ENCODE results near the gene GLT1D1.

The GLT1D1 gene

DNA sequence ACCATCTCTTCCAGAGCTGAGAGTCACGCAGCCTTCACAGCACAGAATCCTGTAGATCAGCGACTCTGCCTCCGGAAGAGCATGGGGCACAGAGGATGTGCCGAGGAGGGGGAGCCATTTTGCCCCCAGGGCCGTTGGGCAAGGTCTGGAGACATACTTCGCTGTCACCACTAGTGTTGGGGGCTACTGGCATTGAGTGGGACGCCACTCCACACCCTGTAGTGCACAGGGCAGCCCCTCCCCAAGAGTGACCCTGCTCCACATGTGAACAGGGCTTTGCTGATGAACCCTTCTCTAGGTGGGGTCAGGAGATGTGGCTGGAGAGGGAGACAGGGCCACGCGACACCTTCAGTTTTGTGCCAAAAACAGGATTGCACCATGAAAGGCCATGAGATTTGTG lies 6.0 kb downstream of the GLT1D1 start:
- TF ChIP-seq CTCF (IDR thresholded peaks at IDR 0.05; ENCODE audit: control insufficient read depth, extremely low read depth, insufficient read depth): no peak
- no peak for DNase-seq (ENCODE audit: low read depth)
- H3K4me3 ChIP-seq (ENCODE audit: low read depth, low read length): no peak overlapping the region

DNA sequence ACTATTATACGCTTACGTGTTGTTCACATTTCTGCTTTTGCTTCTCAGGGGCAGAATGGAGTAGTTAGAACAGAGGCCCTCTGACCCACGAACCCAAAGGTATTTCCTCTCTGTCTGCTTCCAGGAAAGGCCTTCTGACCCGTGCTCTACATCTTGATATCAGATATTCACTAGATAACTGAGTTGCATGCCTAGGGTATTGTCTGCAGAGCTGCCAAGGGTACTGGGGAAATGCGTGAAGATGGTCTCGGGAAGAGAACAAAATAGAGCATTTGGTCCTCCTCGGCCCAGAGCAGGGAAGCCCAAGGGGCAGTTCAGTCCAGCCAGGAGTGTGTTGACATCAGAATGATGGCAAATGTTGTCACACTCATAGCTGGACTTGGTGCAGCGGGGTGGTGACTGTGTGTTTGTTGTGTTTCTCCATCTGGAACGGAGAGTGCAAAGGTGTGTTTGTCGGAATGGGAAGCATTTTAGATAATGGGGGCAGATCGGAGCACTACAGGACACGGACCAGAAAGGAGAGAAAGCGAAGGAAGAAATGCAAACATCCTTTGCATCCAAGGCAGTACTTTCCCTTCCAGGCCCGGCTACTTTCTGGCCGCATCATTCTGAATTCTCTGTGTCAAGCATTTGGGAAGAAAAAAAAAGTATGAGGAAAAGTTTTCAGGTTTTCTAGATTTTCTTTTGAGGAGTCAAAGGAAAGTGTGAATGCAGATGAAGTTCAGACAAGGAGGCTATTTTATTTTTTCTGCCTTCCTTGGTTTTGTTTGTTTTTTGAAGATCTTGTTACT lies 8.1 kb downstream of the GLT1D1 start:
- H3K4me3 ChIP-seq (ENCODE audit: low read depth, low read length): no peak overlapping the region
- TF ChIP-seq CTCF (IDR thresholded peaks at IDR 0.05; ENCODE audit: control insufficient read depth, extremely low read depth, insufficient read depth): no peak
- DNase-seq (ENCODE audit: low read depth): no peak

DNA sequence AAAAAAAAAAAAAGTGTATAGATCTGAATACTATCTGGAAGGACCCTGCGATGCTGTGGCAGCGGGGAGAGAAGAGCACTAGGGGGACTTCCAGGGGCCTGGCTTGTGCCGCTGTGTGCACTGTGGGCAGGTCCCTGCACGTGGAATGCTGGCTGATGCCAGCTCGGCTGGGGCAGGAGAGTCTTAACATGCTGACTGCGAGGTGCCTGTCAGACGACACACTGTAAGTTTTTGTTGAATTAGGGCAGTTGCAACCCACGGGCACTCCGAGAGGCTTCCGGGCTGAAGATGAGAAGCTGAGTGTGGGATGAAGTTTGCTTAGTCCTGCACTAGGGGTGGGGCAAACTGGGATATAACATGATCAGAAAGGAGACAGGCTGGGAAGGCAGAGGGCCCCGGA lies 10.7 kb downstream of the GLT1D1 start:
- TF ChIP-seq CTCF (IDR thresholded peaks at IDR 0.05; ENCODE audit: control insufficient read depth, extremely low read depth, insufficient read depth): no peak
- no peak for DNase-seq (ENCODE audit: low read depth)
- no peak overlapping the region for H3K4me3 ChIP-seq (ENCODE audit: low read depth, low read length)

GRCh38 chr12:128864516-128865186 lies 11.4 kb downstream of the GLT1D1 start:
- TF ChIP-seq CTCF (IDR thresholded peaks at IDR 0.05; ENCODE audit: control insufficient read depth, extremely low read depth, insufficient read depth): no peak
- no peak overlapping the region for H3K4me3 ChIP-seq (ENCODE audit: low read depth, low read length)
- DNase-seq (ENCODE audit: low read depth): no peak

- no peak for DNase-seq (ENCODE audit: low read depth)
- no peak overlapping the region for H3K4me3 ChIP-seq (ENCODE audit: low read depth, low read length)
- no peak for TF ChIP-seq CTCF (IDR thresholded peaks at IDR 0.05; ENCODE audit: control insufficient read depth, extremely low read depth, insufficient read depth)
These were observed 14.2 kb downstream of the GLT1D1 start for GRCh38 chr12:128867466-128867865.

DNA sequence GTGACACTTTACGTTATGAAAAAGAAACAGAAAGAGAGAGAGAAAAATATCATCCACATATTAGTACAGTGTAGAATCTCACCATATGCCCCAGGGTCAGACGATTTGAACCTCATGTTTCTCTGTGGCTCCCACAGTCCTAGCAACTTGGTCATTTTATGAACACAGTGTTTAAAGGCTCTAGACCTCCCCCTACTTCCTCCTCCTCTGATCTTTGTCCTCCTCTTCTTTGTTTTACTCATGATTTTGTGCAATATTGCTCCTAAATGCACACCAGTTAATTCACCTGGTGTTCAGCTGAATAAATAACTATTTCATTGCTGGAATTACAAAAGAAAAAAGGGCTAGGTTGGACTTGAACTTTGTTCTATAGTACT lies 18.2 kb downstream of the GLT1D1 start:
- no peak for TF ChIP-seq CTCF (IDR thresholded peaks at IDR 0.05; ENCODE audit: control insufficient read depth, extremely low read depth, insufficient read depth)
- H3K4me3 ChIP-seq (ENCODE audit: low read depth, low read length): no peak overlapping the region
- no peak for DNase-seq (ENCODE audit: low read depth)

All from LNCaP clone FGC (cell line).